ENCODE results near the gene FIGLA.

Gene FIGLA

DNA sequence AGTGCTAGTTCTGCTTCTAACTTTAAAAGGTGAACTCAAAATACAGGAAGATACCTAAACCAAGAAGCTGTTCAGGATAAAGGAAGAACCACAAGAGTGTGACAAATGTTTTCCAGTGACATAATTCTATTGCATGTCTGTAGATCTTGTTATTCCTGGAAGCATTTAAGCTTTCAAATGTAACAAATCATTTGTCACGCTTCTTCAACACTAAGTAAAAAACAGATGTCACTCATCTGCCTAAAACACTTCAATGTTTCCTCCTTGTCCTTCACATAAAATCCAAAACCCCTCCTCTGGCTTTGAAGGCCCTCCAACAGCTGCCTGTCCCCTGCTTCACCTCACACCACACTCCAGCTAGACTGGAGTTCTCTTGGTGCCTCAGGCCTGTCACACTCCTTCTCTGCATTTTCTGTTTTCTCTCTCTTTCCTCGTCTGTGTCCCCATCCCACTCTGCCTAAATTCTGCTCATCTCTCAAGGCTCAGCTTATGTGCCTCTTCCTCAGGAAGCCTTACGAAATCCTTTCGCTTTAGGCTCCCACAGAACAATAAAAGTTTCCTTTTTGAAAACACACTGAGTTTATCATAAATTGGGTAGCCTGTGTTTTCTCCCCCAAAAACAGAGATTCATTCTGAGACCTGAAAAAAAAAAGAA lies 36.4 kb upstream of the FIGLA start:
- no peak overlapping the region for H3K4me3 ChIP-seq (ENCODE audit: low read length, poor library complexity, severe bottlenecking)
- no peak overlapping the region for H3K9ac ChIP-seq (ENCODE audit: low read depth, low read length, poor library complexity, severe bottlenecking)
- no peaks in the 10 kb centered on the region for H3K36me3 ChIP-seq (ENCODE audit: insufficient read depth, low read length)
- no peaks in the 10 kb centered on the region for H3K9me3 ChIP-seq (ENCODE audit: insufficient read depth, low read depth, low read length)
- no peaks in the 10 kb centered on the region for H3K79me2 ChIP-seq (ENCODE audit: insufficient read depth, low read length)
- TF ChIP-seq EZH2phosphoT487 (IDR thresholded peaks at IDR 0.05; ENCODE audit: borderline replicate concordance) = no peak
- TF ChIP-seq, protein P1, sequence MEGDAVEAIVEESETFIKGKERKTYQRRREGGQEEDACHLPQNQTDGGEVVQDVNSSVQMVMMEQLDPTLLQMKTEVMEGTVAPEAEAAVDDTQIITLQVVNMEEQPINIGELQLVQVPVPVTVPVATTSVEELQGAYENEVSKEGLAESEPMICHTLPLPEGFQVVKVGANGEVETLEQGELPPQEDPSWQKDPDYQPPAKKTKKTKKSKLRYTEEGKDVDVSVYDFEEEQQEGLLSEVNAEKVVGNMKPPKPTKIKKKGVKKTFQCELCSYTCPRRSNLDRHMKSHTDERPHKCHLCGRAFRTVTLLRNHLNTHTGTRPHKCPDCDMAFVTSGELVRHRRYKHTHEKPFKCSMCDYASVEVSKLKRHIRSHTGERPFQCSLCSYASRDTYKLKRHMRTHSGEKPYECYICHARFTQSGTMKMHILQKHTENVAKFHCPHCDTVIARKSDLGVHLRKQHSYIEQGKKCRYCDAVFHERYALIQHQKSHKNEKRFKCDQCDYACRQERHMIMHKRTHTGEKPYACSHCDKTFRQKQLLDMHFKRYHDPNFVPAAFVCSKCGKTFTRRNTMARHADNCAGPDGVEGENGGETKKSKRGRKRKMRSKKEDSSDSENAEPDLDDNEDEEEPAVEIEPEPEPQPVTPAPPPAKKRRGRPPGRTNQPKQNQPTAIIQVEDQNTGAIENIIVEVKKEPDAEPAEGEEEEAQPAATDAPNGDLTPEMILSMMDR (conservative IDR thresholded peaks at IDR 0.05; ENCODE audit: low read length) = no peak
- no peak overlapping the region for H3K4me2 ChIP-seq (ENCODE audit: low read depth, low read length, poor library complexity, severe bottlenecking)
- no peaks in the 10 kb centered on the region for H3K4me1 ChIP-seq (ENCODE audit: insufficient read depth, low read length, poor library complexity, severe bottlenecking)
- no peaks in the 10 kb centered on the region for H3K9me2 ChIP-seq (replicated peaks; ENCODE audit: low read depth, low read length)
- H2AFZ ChIP-seq (ENCODE audit: low read length) = no peak overlapping the region; the same call in 1 of the 2 replicates
- no peaks in the 10 kb centered on the region for H4K20me1 ChIP-seq (ENCODE audit: insufficient read depth, low read length, poor library complexity, severe bottlenecking)
- H3K27me3 ChIP-seq (ENCODE audit: insufficient read depth, low read length, poor library complexity, severe bottlenecking) = no peaks in the 10 kb centered on the region
- H3F3A ChIP-seq (ENCODE audit: low read depth) = no peaks in the 10 kb centered on the region

DNA sequence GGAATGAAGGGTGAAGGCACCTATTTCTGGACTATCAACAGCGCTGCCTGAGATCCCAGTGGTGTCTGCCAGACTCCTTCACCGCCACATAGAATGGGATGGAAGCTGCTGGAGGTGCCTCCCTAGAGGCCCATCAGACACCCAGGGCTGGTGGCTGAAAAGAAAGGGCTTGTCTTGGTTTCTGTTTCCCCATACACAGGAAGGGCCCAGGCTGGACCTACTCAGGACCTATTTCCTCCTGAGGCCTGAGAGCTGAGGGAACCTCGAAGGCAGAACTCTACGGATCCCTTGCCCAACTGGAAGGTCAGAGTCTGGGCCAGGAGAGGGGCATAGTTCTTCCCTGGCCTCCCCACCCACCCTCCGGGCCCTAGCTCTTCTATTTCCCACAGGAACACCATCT lies 32.8 kb upstream of the FIGLA start:
- H3F3A ChIP-seq (ENCODE audit: low read depth) = no peaks in the 10 kb centered on the region
- H3K79me2 ChIP-seq (ENCODE audit: insufficient read depth, low read length) = no peaks in the 10 kb centered on the region
- no peaks in the 10 kb centered on the region for H3K9me2 ChIP-seq (replicated peaks; ENCODE audit: low read depth, low read length)
- no peaks in the 10 kb centered on the region for H3K27me3 ChIP-seq (ENCODE audit: insufficient read depth, low read length, poor library complexity, severe bottlenecking)
- no peak overlapping the region for H3K4me2 ChIP-seq (ENCODE audit: low read depth, low read length, poor library complexity, severe bottlenecking)
- TF ChIP-seq EZH2phosphoT487 (IDR thresholded peaks at IDR 0.05; ENCODE audit: borderline replicate concordance) = no peak
- TF ChIP-seq, protein P1 (conservative IDR thresholded peaks at IDR 0.05; ENCODE audit: low read length) = no peak
- H2AFZ ChIP-seq (ENCODE audit: low read length) = no peak overlapping the region
- no peak overlapping the region for H3K4me3 ChIP-seq (ENCODE audit: low read length, poor library complexity, severe bottlenecking)
- no peaks in the 10 kb centered on the region for H3K36me3 ChIP-seq (ENCODE audit: insufficient read depth, low read length)
- no peaks in the 10 kb centered on the region for H3K9me3 ChIP-seq (ENCODE audit: insufficient read depth, low read depth, low read length)
- no peaks in the 10 kb centered on the region for H4K20me1 ChIP-seq (ENCODE audit: insufficient read depth, low read length, poor library complexity, severe bottlenecking)
- no peak overlapping the region for H3K9ac ChIP-seq (ENCODE audit: low read depth, low read length, poor library complexity, severe bottlenecking)
- H3K4me1 ChIP-seq (ENCODE audit: insufficient read depth, low read length, poor library complexity, severe bottlenecking) = no peaks in the 10 kb centered on the region

DNA sequence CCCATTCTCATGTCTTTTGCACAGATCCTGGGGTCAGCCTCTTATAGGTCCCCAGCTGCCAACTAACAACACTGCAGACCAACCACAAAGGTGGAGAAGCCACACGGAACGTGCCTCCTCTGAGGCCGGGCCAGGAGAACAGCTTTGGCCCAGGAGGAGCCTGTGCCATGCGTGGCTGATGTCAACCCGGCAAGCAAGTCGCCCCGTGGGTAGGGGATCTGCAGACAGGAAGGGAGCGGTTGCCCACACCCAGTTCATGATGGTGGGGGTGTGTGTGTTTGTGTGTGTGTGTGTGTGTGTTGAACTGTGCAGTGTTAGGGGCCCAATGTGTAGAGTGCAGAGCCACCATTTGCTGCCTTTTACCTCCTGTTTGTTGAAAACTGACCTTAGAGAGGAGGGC lies 32.4 kb upstream of the FIGLA start:
- no peaks in the 10 kb centered on the region for H3K4me1 ChIP-seq (ENCODE audit: insufficient read depth, low read length, poor library complexity, severe bottlenecking)
- no peak for TF ChIP-seq EZH2phosphoT487 (IDR thresholded peaks at IDR 0.05; ENCODE audit: borderline replicate concordance)
- TF ChIP-seq, protein P1 (conservative IDR thresholded peaks at IDR 0.05; ENCODE audit: low read length) = no peak
- no peaks in the 10 kb centered on the region for H3K9me2 ChIP-seq (replicated peaks; ENCODE audit: low read depth, low read length)
- H3K79me2 ChIP-seq (ENCODE audit: insufficient read depth, low read length) = no peaks in the 10 kb centered on the region
- no peaks in the 10 kb centered on the region for H3F3A ChIP-seq (ENCODE audit: low read depth)
- H3K36me3 ChIP-seq (ENCODE audit: insufficient read depth, low read length) = no peaks in the 10 kb centered on the region
- H2AFZ ChIP-seq (ENCODE audit: low read length) = no peak overlapping the region
- H3K9me3 ChIP-seq (ENCODE audit: insufficient read depth, low read depth, low read length) = no peaks in the 10 kb centered on the region
- H3K4me2 ChIP-seq (ENCODE audit: low read depth, low read length, poor library complexity, severe bottlenecking) = no peak overlapping the region
- no peaks in the 10 kb centered on the region for H4K20me1 ChIP-seq (ENCODE audit: insufficient read depth, low read length, poor library complexity, severe bottlenecking)
- no peak overlapping the region for H3K9ac ChIP-seq (ENCODE audit: low read depth, low read length, poor library complexity, severe bottlenecking)
- H3K4me3 ChIP-seq (ENCODE audit: low read length, poor library complexity, severe bottlenecking) = no peak overlapping the region
- no peaks in the 10 kb centered on the region for H3K27me3 ChIP-seq (ENCODE audit: insufficient read depth, low read length, poor library complexity, severe bottlenecking)
